Stimulated activated CD4-positive, alpha-beta T cell treated with anti-CD3 and anti-CD28 coated beads, Interleukin-12 subunit alpha, Interleukin-12 subunit beta, amount 100 ng/mL, for 24 hours (primary cell): ENCODE data around the gene MUL1.

Experiments
- DNase-seq, 2 experiments: peaks; one replicate each; pipeline ENCODE4 v3.0.0-alpha.2; 2020; ENCODE audit warnings: low read depth in 2 of 2

Gene MUL1

GRCh38 chr1:20485527-20486456 lies 22.2 kb downstream of the MUL1 start, which contains the start of gene CAMK2N1:
TSS of gene CAMK2N1 (minus strand) at chr1:20486210. CDS start at chr1:20485379, 831 bp downstream.
- DNase-seq = peak in 1 of 2 experiments; percentile 37

- DNase-seq = no peak
Measured at GRCh38 chr1:20484519-20485462, 23.2 kb downstream of the MUL1 start.

- DNase-seq = no peak
Measured at GRCh38 chr1:20483833-20484518, 24.0 kb downstream of the MUL1 start.

- DNase-seq = no peak
Measured at GRCh38 chr1:20483098-20483832, 24.7 kb downstream of the MUL1 start.

- no peak for DNase-seq
Measured at GRCh38 chr1:20481643-20482498, 26.1 kb downstream of the MUL1 start.

GRCh38 chr1:20480951-20481617 lies 26.9 kb downstream of the MUL1 start:
- DNase-seq = no peak

- DNase-seq = no peak
Measured at GRCh38 chr1:20480243-20480944, 27.6 kb downstream of the MUL1 start.

GRCh38 chr1:20479840-20480239 lies 28.1 kb downstream of the MUL1 start:
- no peak for DNase-seq

GRCh38 chr1:20478057-20478635 lies 29.8 kb downstream of the MUL1 start:
- no peak for DNase-seq

- no peak for DNase-seq
Measured at GRCh38 chr1:20477348-20478056, 30.4 kb downstream of the MUL1 start.

- DNase-seq = no peak
Measured at GRCh38 chr1:20476265-20477038, 31.5 kb downstream of the MUL1 start.

- DNase-seq = no peak
Measured at GRCh38 chr1:20474996-20475395, 33.0 kb downstream of the MUL1 start.

GRCh38 chr1:20474333-20474975 lies 33.5 kb downstream of the MUL1 start:
- DNase-seq = no peak

- no peak for DNase-seq
Measured at GRCh38 chr1:20473894-20474293, 34.1 kb downstream of the MUL1 start.

GRCh38 chr1:20472860-20473711 lies 34.9 kb downstream of the MUL1 start:
- no peak for DNase-seq

GRCh38 chr1:20472121-20472520 lies 35.8 kb downstream of the MUL1 start:
- DNase-seq = no peak
